ENCODE measurements around the gene SURF6.

DNA sequence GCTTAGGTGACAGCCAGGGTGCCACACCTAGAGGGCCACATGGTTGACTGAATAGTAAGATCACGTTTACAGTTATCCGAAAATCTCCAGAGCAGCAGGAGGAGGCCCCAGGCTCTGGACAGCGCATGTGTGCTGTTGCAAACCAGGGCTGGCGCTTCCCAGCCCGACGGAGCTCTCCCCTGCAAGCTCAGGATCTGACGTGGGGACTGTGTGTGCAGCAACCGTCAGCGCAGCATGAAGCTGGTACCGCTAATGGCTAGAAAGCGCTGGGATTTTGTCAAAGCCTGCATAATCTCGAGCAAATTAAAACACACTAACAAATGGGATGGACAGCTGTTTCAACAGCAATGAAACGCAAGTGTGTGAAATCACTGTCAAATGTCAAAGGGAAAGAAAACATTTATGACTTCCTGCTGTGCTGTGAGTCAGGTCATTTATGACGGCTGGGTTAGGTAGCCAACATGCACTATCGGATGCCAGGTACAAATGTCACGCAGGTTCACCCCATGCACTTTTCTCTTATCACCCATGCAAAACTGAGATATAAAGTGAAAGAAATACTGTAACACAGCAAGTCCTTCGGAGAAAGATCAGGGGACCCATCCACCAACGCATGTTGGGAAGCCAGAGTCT is 32.4 kb upstream of the SURF6 start:
- no peak for TF ChIP-seq CTCF (IDR thresholded peaks at IDR 0.05)
- TF ChIP-seq POLR2A (IDR thresholded peaks at IDR 0.05), result no peak

Measured in body of pancreas (tissue), 4 donors.